ENCODE data around the gene MTUS2. TPM values are rescaled to one million over a fixed set of nuclear protein-coding genes. Genes with fewer than 3 reads are reported as not detected.

MTUS2 gene
- total and polyA plus RNA-seq, 2 of the 8 experiments (the other 6 are each of a cell fraction or from before 2014, with no cell fraction given): 0.18 to 0.80 TPM

DNA sequence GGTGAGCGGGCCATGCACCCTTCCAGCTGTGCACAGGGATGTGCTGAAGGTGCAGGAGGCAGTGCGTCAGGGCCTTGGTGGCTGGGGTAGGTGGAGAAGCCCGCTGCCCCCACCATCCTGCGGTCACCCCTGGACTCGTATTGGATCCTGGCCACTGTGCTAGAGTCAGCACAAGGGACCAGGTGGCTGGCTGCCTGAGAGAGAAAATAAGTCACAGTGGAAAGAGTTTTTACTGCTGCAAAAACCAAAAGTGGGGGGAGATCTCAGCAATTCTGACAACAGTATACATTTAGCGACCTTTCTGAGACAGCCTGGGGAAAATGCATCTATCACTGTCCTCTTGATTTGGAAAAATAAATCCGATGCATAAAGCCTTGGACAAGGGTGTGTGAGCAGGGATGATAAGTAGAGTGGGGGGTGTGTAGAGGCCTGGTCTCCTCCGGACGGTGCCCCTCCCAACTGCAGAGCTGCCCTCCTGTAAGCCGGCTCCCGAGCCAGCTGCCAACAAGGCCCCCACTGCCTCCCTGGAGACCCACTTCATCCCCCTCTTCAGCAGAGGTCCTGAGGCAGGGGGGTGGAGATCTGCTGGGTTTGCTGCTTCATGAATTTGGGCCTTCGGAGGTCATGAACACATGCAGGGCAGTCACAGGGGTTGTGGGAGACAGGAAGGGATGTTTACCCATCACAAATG lies 691.1 kb downstream of the MTUS2 start:
- H3K4me2 ChIP-seq (ENCODE audit: insufficient read depth in 1 of 2, low read depth in 2 of 2, low read length in 2 of 2): no peak overlapping the region
- H3K27ac ChIP-seq (ENCODE audit: low read depth, low read length): no peak overlapping the region
- H2BK5ac ChIP-seq (ENCODE audit: low read depth, low read length): no peak overlapping the region
- no peak overlapping the region for H3K23ac ChIP-seq (ENCODE audit: insufficient read length)
- H3K4ac ChIP-seq (replicated peaks; ENCODE audit: insufficient read length, low read depth, low read length): no peak overlapping the region
- no peaks in the 10 kb centered on the region for H3K23me2 ChIP-seq (ENCODE audit: low read depth, low read length)
- H3K36me3 ChIP-seq (ENCODE audit: control insufficient read depth in 2 of 4, insufficient read depth in 4 of 4, low read length in 3 of 4): peaks cover 3 to 34% (median 22%) of the 10 kb centered on the region in 4 experiments; a peak in 7 of 8 replicates
- no peak overlapping the region for H2BK20ac ChIP-seq (ENCODE audit: low read length)
- H4K91ac ChIP-seq (replicated peaks; ENCODE audit: insufficient read length, low read length): no peak overlapping the region
- H2AK5ac ChIP-seq (ENCODE audit: low read depth, low read length): no peak overlapping the region
- H3K27me3 ChIP-seq (replicated peaks in 1 of 4; ENCODE audit: control insufficient read depth in 3 of 4, extremely low read depth in 1 of 4, insufficient read depth in 3 of 4, low read length in 3 of 4): no peaks in the 10 kb centered on the region
- no peak overlapping the region for H3K14ac ChIP-seq (ENCODE audit: insufficient read length)
- H2BK15ac ChIP-seq (ENCODE audit: low read length): no peak overlapping the region
- H4K8ac ChIP-seq (ENCODE audit: extremely low read depth, insufficient read depth, low read length): peak overlapping the region; percentile 48; the same call in 1 of the 2 replicates
- H3K9me3 ChIP-seq (ENCODE audit: insufficient read depth in 2 of 2, low read depth in 1 of 2, low read length in 1 of 2): no peaks in the 10 kb centered on the region
- no peak overlapping the region for H3K9ac ChIP-seq (replicated peaks in 1 of 4; ENCODE audit: extremely low read depth in 1 of 4, low read depth in 3 of 4, low read length in 3 of 4)
- no peak overlapping the region for H4K5ac ChIP-seq (ENCODE audit: insufficient read length, low read depth, low read length)
- no peak overlapping the region for H2AFZ ChIP-seq (ENCODE audit: low read length)
- WGBS, 2 experiments (ENCODE audit: extremely low coverage in 1 of 2, insufficient coverage in 1 of 2, insufficient read length in 1 of 2, insufficient replicate concordance in 2 of 2, low coverage in 1 of 2, low lambda C conversion rate in 2 of 2, missing lambda C conversion rate in 1 of 2): 87% methylated on average over 11 of the region's 12 CpGs; no CpG with 5 or more reads in 1 of the 2 experiments
- POLR2A ChIA-PET (ENCODE audit: partially characterized antibody): interaction anchor here (1.0 to 1.6 kb wide), 3 partner anchors 8 to 76 kb away, joined by 3 to 4 read pairs (median 3); no protein-coding TSS in a partner anchor
- TF ChIP-seq TCF12 (IDR thresholded peaks at IDR 0.05; ENCODE audit: low read depth, low read length): no peak
- no peak for TF ChIP-seq CHD2 (IDR thresholded peaks at IDR 0.05; ENCODE audit: low read length)
- TF ChIP-seq BACH1 (IDR thresholded peaks at IDR 0.05; ENCODE audit: low read length): no peak
- TF ChIP-seq CBX5 (IDR thresholded peaks at IDR 0.05; ENCODE audit: low read depth, low read length): no peak
- no peak for TF ChIP-seq YY1 (IDR thresholded peaks at IDR 0.05; ENCODE audit: low read depth, low read length)
- TF ChIP-seq POU5F1 (IDR thresholded peaks at IDR 0.05; ENCODE audit: low read depth, low read length): no peak
- TF ChIP-seq RNF2 (IDR thresholded peaks at IDR 0.05; ENCODE audit: borderline replicate concordance, low read depth, low read length, missing control alignments, poor library complexity, severe bottlenecking): no peak
- no peak for TF ChIP-seq HDAC2 (IDR thresholded peaks at IDR 0.05; ENCODE audit: borderline replicate concordance in 1 of 2, low read depth in 2 of 2, low read length in 2 of 2)
- no peak overlapping the region for H3K4me3 ChIP-seq (ENCODE audit: extremely low read depth in 1 of 4, insufficient read depth in 2 of 4, low read depth in 3 of 4, low read length in 4 of 4)
- no peak overlapping the region for H3K56ac ChIP-seq (replicated peaks; ENCODE audit: insufficient read length, low read depth, low read length)
- CTCF ChIA-PET (ENCODE audit: partially characterized antibody): interaction anchor here (17.8 kb wide), 1 partner anchor 196 kb away, joined by 210 read pairs; no protein-coding TSS in a partner anchor
- no peaks in the 10 kb centered on the region for H3K79me2 ChIP-seq (ENCODE audit: control insufficient read depth in 1 of 2, insufficient read depth in 2 of 2, low read length in 2 of 2)
- no peaks in the 10 kb centered on the region; the same call in 1 of the 2 replicates for H3K79me1 ChIP-seq (ENCODE audit: low read depth, low read length)
- H4K20me1 ChIP-seq (replicated peaks in 1 of 2; ENCODE audit: control insufficient read depth in 1 of 2, insufficient read depth in 2 of 2, low read length in 2 of 2): peaks cover 1 to 11% of the 10 kb centered on the region in 2 experiments
- no peak overlapping the region for H3K18ac ChIP-seq (ENCODE audit: extremely low read depth, low read length)
- H2BK12ac ChIP-seq (ENCODE audit: low read depth, low read length): no peak overlapping the region
- FAIRE-seq (no peak), DNase-seq (ENCODE audit: low read depth in 1 of 2, low spot score in 2 of 2) (no peak)
- H3K4me1 ChIP-seq (replicated peaks in 1 of 4; ENCODE audit: control insufficient read depth in 3 of 4, insufficient read depth in 4 of 4, low read length in 3 of 4): no peaks in the 10 kb centered on the region
- no peak overlapping the region for H2BK120ac ChIP-seq (replicated peaks; ENCODE audit: low read depth, low read length)
